IMR-90 (cell line): ENCODE results near the gene SPON1. TPM values are rescaled to one million over a fixed set of nuclear protein-coding genes. Genes with fewer than 3 reads are reported as not detected.

Source experiments
- ATAC-seq: fragments of 200-7000 bp; cut with Tn5 transposase; 2 replicates; pipeline ENCODE4 v1.9.1; 2020; ENCODE audit warnings: low read depth, mild to moderate bottlenecking, moderate library complexity
- BruUV-seq: library from RNA; stranded (reverse); fragments of 400-500 nt; replicated peaks from 2 replicates; lab custom pipeline; 2021; lab: Mats Ljungman, UMichigan
- CTCF ChIA-PET: fragments of 300-600 bp; formaldehyde crosslinking; extraction: SDS; loops from one replicate; lab custom pipeline; 2021; ENCODE audit warnings: antibody characterized with exemption; lab: Yijun Ruan, JAX
- POLR2A ChIA-PET: fragments of 300-600 bp; sonication (Branson Sonifier 250); formaldehyde crosslinking; loops from one replicate; lab custom pipeline; 2022; ENCODE audit warnings: antibody characterized with exemption; ENCODE audit not compliant: unreplicated experiment; lab: Charles Lee
- DNase-seq: peaks from one replicate; pipeline ENCODE4 v3.0.0; 2013
- H2AFZ ChIP-seq: replicated peaks from 2 replicates; pipeline ENCODE3; 2013; ENCODE audit warnings: low read length, mild to moderate bottlenecking; ENCODE audit not compliant: poor library complexity
- H2AK5ac ChIP-seq: 2 replicates; pipeline ENCODE4 v1.6.1; 2013; ENCODE audit warnings: low read depth, low read length, inconsistent platforms
- H2AK9ac ChIP-seq: replicated peaks from 2 replicates; pipeline ENCODE3; 2013; ENCODE audit warnings: mild to moderate bottlenecking, low read depth, low read length, moderate library complexity; ENCODE audit not compliant: poor library complexity
- H2BK120ac ChIP-seq: 2 replicates; pipeline ENCODE4 v1.6.1; 2013; ENCODE audit warnings: low read depth, low read length, inconsistent platforms
- H2BK15ac ChIP-seq: 3 replicates; pipeline ENCODE4 v1.6.1; 2013; ENCODE audit warnings: low read depth, low read length, inconsistent platforms
- H2BK20ac ChIP-seq: 2 replicates; pipeline ENCODE4 v1.6.1; 2013; ENCODE audit warnings: low read depth, mild to moderate bottlenecking, inconsistent platforms, low read length, moderate library complexity
- H2BK5ac ChIP-seq: 2 replicates; pipeline ENCODE4 v1.6.1; 2013; ENCODE audit warnings: mild to moderate bottlenecking, low read depth, low read length, inconsistent platforms; ENCODE audit not compliant: poor library complexity, severe bottlenecking
- H3K14ac ChIP-seq: replicated peaks from 2 replicates; pipeline ENCODE4 v1.6.1; 2013; ENCODE audit warnings: low read depth, low read length, inconsistent platforms
- H3K18ac ChIP-seq: 2 replicates; pipeline ENCODE4 v1.6.1; 2013; ENCODE audit warnings: low read depth, low read length, control low read depth
- H3K23ac ChIP-seq: 2 replicates; pipeline ENCODE4 v1.6.1; 2013; ENCODE audit warnings: low read depth, low read length, inconsistent platforms
- H3K27ac ChIP-seq: 2 replicates; pipeline ENCODE4 v1.5.1; 2013; ENCODE audit warnings: mild to moderate bottlenecking, control low read depth, low read length; ENCODE audit not compliant: insufficient read depth
- H3K27me3 ChIP-seq: 2 replicates; pipeline ENCODE4 v1.6.1; 2013; ENCODE audit warnings: low read length; ENCODE audit not compliant: control insufficient read depth, insufficient read depth
- H3K36me3 ChIP-seq: 2 replicates; pipeline ENCODE4 v1.6.1; 2013; ENCODE audit warnings: low read length, mixed read lengths; ENCODE audit not compliant: control insufficient read depth, insufficient read depth
- H3K4ac ChIP-seq: 2 replicates; pipeline ENCODE4 v1.6.1; 2013; ENCODE audit warnings: low read depth, low read length, inconsistent platforms
- H3K4me1 ChIP-seq: 2 replicates; pipeline ENCODE4 v1.6.1; 2013; ENCODE audit warnings: low read length, mixed read lengths; ENCODE audit not compliant: control insufficient read depth, insufficient read depth
- H3K4me2 ChIP-seq: 2 replicates; pipeline ENCODE4 v1.6.1; 2013; ENCODE audit warnings: low read depth, mild to moderate bottlenecking, control low read depth, low read length, moderate library complexity
- H3K4me3 ChIP-seq: 2 replicates; pipeline ENCODE4 v1.5.1; 2013; ENCODE audit warnings: low read depth, mild to moderate bottlenecking, control low read depth, low read length, moderate library complexity; ENCODE audit not compliant: insufficient read depth
- H3K56ac ChIP-seq: 2 replicates; pipeline ENCODE4 v1.6.1; 2013; ENCODE audit warnings: low read length, inconsistent platforms; ENCODE audit not compliant: insufficient read depth; ENCODE audit errors: extremely low read depth
- H3K79me1 ChIP-seq, 2 experiments: 2 replicates each; pipeline ENCODE4 v1.6.1; 2013; ENCODE audit warnings: low read length in 2 of 2, inconsistent platforms in 1 of 2, low read depth in 1 of 2
- H3K9ac ChIP-seq: 2 replicates; pipeline ENCODE4 v1.6.1; 2013; ENCODE audit warnings: low read depth, low read length, control low read depth
- H3K9me1 ChIP-seq: 2 replicates; pipeline ENCODE4 v1.6.1; 2013; ENCODE audit warnings: low read length, inconsistent platforms; ENCODE audit not compliant: insufficient read depth
- H3K9me3 ChIP-seq: 2 replicates; pipeline ENCODE4 v1.6.1; 2013; ENCODE audit warnings: low read length; ENCODE audit not compliant: control insufficient read depth, insufficient read depth
- H4K20me1 ChIP-seq: 2 replicates; pipeline ENCODE4 v1.6.1; 2013; ENCODE audit warnings: low read length, inconsistent platforms; ENCODE audit not compliant: insufficient read depth
- H4K5ac ChIP-seq: 2 replicates; pipeline ENCODE4 v1.6.1; 2013; ENCODE audit warnings: mild to moderate bottlenecking, low read depth, low read length, control low read depth
- H4K8ac ChIP-seq, 2 experiments: 2 replicates each; pipeline ENCODE4 v1.6.1; 2013; ENCODE audit warnings: low read depth in 2 of 2, low read length in 2 of 2, control low read depth in 1 of 2, inconsistent platforms in 1 of 2
- H4K91ac ChIP-seq: 2 replicates; pipeline ENCODE4 v1.6.1; 2013; ENCODE audit warnings: low read depth, low read length, inconsistent platforms; ENCODE audit not compliant: insufficient read depth
- CEBPB ChIP-seq: IDR thresholded peaks from 2 replicates; pipeline ENCODE4 v1.6.1; 2012; ENCODE audit warnings: low read depth, low read length, improper control_type of control experiment
- CHD1 ChIP-seq: IDR thresholded peaks from 2 replicates; pipeline ENCODE4 v1.6.1; 2012; ENCODE audit warnings: low read depth, low read length, improper control_type of control experiment
- FOS ChIP-seq: fragments of 150-350 bp; IDR thresholded peaks from 2 replicates; pipeline ENCODE4 v1.6.1; 2016; ENCODE audit warnings: low read depth, low read length
- POLR2A ChIP-seq: IDR thresholded peaks from 2 replicates; pipeline ENCODE4 v1.6.1; 2012; ENCODE audit warnings: mild to moderate bottlenecking, low read depth, low read length
- RAD21 ChIP-seq: IDR thresholded peaks from 2 replicates; pipeline ENCODE4 v1.6.1; 2012; ENCODE audit warnings: low read length, improper control_type of control experiment
- RFX5 ChIP-seq: IDR thresholded peaks from 2 replicates; pipeline ENCODE4 v1.8.0; 2012; ENCODE audit warnings: low read depth, mild to moderate bottlenecking, low read length, moderate library complexity
- SMC3 ChIP-seq: fragments of 150-350 bp; IDR thresholded peaks from 2 replicates; pipeline ENCODE4 v1.6.1; 2016; ENCODE audit warnings: low read depth, mild to moderate bottlenecking, antibody characterized with exemption, low read length, moderate library complexity
- WGBS, 2 experiments: methylation state at CpG; one replicate each; pipeline versions ENCODE4 v1.1.5 to v1.1.7; 2013; ENCODE audit warnings: missing lambda C conversion rate in 2 of 2; ENCODE audit not compliant: insufficient read length in 1 of 2; ENCODE audit errors: extremely low coverage in 2 of 2; 5-methylcytosine and 5-hydroxymethylcytosine counted together
- dilution Hi-C: fragments of 300-500 bp; cut with HindIII; formaldehyde crosslinking; loops from one replicate; pipeline ENCODE4 v1.14.3; 2018; ENCODE audit warnings: low sequenced_read_pairs; ENCODE audit not compliant: unreplicated experiment
- in situ Hi-C: fragments of 300-500 bp; cut with MboI; formaldehyde crosslinking; loops from 3 replicates; pipeline ENCODE4 v1.14.3; 2019; ENCODE audit warnings: low sequenced_read_pairs, inconsistent platforms, mixed read lengths
- intact Hi-C: fragments of 100-400 bp; cut with micrococcal nuclease; formaldehyde crosslinking; loops from 2 replicates; pipeline ENCODE4 v1.10.0; 2022
- polyA plus RNA-seq, 3 experiments: library from polyadenylated mRNA; depleted of rRNA; stranded (reverse); fragments of >200 nt; gene quantifications; 2 replicates each; pipeline ENCODE4 v1.2.3, GENCODE V29; 2012; ENCODE audit warnings: low replicate concordance in 1 of 3
- total RNA-seq: library from RNA; depleted of rRNA; stranded (reverse); fragments of >200 nt; gene quantifications from 2 replicates; pipeline ENCODE4 v1.2.3, GENCODE V29; 2012
- TF ChIP-seq, protein P1 (sequence below): conservative IDR thresholded peaks from 2 replicates; pipeline ENCODE4 v1.5.1; 2012; ENCODE audit warnings: mild to moderate bottlenecking, low read depth, low read length, improper control_type of control experiment

SPON1 gene
- total and polyA plus RNA-seq, 2 of the 4 experiments (the other 2 are of a cell fraction): 0.62 to 0.72 TPM

DNA sequence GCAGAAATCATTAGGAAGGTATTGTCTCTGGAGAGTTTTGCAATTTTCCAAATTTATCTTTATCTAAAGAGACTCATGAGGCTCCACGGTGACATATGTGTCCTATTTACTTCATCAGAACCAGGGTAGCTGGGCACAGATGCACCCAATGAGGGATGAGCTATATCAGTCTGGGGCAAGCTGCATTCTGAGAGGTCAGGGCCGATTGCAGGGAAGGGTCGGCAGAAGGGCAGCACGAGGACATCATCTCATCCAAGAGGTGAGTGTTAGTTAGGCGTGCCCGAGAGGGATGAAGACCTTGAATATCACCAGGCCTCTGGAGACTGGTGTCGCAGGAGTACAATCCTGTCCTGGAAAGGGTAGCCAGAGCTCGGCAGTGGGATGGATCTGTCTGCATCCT, 41.0 kb upstream of the SPON1 start:
- no TSS peak for BruUV-seq

More for the DNA sequence above, 41.0 kb upstream of the SPON1 start:
- no peak overlapping the region for H3K27ac ChIP-seq
- H3K79me1 ChIP-seq: no peaks in the 10 kb centered on the region
- no peak overlapping the region for H3K4me3 ChIP-seq
- dilution Hi-C loops (no loop called here), in situ Hi-C loops (no loop called here), intact Hi-C loops (no loop called here)
- CTCF ChIA-PET: no interaction called here
- H2BK5ac ChIP-seq: no peak overlapping the region
- H4K91ac ChIP-seq: no peak overlapping the region
- H3K14ac ChIP-seq: no peak overlapping the region
- peaks cover 7% of the 10 kb centered on the region for H3K27me3 ChIP-seq
- H2BK120ac ChIP-seq: no peak overlapping the region
- WGBS, 2 experiments: no CpG with 5 or more reads among the region's 8 CpGs
- POLR2A ChIA-PET: no interaction called here
- H4K8ac ChIP-seq: no peak overlapping the region
- H3K9me3 ChIP-seq: no peaks in the 10 kb centered on the region
- no peak overlapping the region for H2BK20ac ChIP-seq
- no peak overlapping the region for H4K5ac ChIP-seq
- no peaks in the 10 kb centered on the region for H3K4me1 ChIP-seq
- no peaks in the 10 kb centered on the region for H4K20me1 ChIP-seq
- ATAC-seq (no peak), DNase-seq (no peak)
- no peak overlapping the region for H2AK5ac ChIP-seq
- no peak overlapping the region for H2AFZ ChIP-seq
- H3K36me3 ChIP-seq: no peaks in the 10 kb centered on the region
- H2BK15ac ChIP-seq: no peak overlapping the region
- TF ChIP-seq, protein P1, sequence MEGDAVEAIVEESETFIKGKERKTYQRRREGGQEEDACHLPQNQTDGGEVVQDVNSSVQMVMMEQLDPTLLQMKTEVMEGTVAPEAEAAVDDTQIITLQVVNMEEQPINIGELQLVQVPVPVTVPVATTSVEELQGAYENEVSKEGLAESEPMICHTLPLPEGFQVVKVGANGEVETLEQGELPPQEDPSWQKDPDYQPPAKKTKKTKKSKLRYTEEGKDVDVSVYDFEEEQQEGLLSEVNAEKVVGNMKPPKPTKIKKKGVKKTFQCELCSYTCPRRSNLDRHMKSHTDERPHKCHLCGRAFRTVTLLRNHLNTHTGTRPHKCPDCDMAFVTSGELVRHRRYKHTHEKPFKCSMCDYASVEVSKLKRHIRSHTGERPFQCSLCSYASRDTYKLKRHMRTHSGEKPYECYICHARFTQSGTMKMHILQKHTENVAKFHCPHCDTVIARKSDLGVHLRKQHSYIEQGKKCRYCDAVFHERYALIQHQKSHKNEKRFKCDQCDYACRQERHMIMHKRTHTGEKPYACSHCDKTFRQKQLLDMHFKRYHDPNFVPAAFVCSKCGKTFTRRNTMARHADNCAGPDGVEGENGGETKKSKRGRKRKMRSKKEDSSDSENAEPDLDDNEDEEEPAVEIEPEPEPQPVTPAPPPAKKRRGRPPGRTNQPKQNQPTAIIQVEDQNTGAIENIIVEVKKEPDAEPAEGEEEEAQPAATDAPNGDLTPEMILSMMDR: no peak
- TF ChIP-seq FOS (no peak), RFX5 (no peak), SMC3 (no peak), POLR2A (no peak), CHD1 (no peak), RAD21 (no peak), CEBPB (no peak)
- no peak overlapping the region for H3K23ac ChIP-seq
- H3K4me2 ChIP-seq: no peak overlapping the region
- H3K9me1 ChIP-seq: no peaks in the 10 kb centered on the region
- H3K9ac ChIP-seq: no peak overlapping the region
- no peak overlapping the region for H3K18ac ChIP-seq
- no peak overlapping the region for H3K4ac ChIP-seq
- H3K56ac ChIP-seq: no peak overlapping the region
- no peak overlapping the region for H2AK9ac ChIP-seq
